DMS114 treated with DMSO at 0.1 percent for 48 hours (cell line): ENCODE measurements around the gene TDRD10.

Experiments used
- DNase-seq: peaks from one replicate; lab custom pipeline; 2025; ENCODE audit not compliant: unreplicated experiment; lab: John Stamatoyannopoulos, UW

Gene TDRD10

DNA sequence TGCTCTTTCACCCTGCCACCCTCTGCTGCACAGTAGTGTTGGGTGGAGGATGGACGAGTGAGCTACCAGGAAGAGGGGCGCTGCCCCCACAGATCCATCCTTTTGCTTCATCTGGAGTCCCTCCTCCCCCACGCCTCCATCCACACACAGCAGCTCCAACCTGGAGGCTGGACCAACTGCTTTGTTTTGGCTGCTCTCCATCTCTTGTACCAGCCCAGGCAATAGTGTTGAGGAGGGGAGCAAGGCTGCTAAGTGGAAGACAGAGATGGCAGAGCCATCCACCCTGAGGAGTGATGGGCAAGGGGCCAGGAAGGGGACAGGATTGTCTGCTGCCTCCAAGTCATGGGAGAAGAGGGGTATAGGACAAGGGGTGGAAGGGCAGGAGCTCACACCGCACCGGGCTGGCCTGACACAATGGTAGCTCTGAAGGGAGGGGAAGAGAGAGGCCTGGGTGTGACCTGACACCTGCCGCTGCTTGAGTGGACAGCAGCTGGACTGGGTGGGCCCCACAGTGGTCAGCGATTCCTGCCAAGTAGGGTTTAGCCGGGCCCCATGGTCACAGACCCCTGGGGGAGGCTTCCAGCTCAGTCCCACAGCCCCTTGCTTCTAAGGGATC, 74.0 kb downstream of the TDRD10 start:
- no peak for DNase-seq

GRCh38 chr1:154577346-154578057, 75.5 kb downstream of the TDRD10 start:
- DNase-seq = no peak

GRCh38 chr1:154578058-154578418, 76.0 kb downstream of the TDRD10 start:
- no peak for DNase-seq

DNA sequence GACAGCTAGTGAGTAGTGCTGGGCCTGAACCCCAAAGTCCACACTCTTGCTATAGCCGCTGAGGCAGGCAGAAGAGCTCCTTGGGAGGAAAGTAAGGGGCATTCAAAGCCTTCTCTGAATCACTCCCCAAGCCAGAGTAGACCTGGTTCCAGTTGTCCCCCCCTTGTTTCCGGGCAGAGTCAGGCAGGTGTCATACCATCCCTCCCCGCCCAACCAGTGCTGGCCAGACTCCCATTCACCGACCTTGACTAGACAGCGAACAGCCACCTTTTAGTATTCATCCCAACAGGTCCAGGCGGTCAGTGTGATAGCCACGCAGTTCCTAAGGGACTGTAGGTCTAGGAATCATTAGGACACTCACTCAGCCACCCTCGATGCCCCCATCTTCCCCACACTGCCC, 77.4 kb downstream of the TDRD10 start:
- no peak for DNase-seq

DNA sequence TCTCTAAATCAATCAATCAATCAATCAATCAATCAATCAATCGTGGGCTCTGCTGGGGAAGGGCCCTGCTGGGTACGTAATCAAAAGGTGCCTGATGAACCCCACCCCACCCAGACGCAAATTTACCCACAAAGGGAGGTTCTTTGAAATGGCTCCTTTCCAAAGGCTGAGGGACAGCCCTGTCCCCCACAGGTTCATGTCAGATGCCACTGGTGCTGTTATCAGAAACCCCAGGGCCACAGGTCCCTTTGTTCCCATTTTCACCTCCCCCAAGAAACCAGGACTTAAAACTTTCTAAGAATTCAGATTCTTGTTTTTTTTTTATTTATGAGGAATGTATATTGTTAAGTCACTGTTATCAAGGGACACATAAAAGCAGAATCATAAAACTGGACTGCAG, 79.7 kb downstream of the TDRD10 start:
- DNase-seq = no peak

DNA sequence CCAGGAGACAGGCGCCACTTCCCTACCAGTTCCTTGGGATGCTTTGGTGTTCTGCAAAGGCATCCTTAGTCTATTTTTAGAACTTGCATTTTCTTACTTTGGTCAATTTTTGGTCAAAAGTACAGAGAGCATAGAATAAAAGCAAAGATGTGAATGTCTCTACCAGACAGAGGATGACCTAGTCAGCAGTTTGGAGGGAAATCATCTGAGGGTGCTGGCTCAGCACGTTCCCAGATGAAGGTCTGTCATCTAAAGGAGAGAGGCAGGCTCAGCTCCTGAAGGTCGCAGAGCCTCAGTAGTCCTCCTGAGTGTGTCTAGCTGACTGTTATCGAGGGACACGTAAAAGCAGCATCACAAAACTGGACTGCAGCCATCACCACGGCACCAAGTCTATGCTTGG, 80.9 kb downstream of the TDRD10 start:
- DNase-seq = no peak

- no peak for DNase-seq
Observed at GRCh38 chr1:154583773-154584172, 81.8 kb downstream of the TDRD10 start.

- DNase-seq = no peak
Observed at GRCh38 chr1:154584267-154584994, 82.4 kb downstream of the TDRD10 start.

DNA sequence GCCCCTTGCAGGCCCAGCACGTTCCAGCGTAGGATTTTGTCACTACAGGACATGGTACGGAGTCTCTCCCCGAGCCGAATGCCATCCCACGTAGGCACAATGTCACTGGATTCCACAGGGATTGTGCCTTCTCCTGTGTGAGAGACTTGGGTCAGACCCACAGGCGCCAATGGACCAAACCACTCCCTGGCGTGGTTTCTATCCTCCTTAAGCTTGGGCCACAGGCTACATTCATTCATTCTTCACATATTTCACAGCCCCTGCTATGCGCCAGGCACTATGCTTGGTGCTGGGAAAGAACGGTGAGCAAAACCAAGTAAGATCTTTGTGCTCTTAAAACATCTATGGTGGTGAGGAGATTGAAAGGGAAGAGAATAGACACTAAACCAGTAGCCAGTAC, 84.2 kb downstream of the TDRD10 start:
- DNase-seq = no peak

DNA sequence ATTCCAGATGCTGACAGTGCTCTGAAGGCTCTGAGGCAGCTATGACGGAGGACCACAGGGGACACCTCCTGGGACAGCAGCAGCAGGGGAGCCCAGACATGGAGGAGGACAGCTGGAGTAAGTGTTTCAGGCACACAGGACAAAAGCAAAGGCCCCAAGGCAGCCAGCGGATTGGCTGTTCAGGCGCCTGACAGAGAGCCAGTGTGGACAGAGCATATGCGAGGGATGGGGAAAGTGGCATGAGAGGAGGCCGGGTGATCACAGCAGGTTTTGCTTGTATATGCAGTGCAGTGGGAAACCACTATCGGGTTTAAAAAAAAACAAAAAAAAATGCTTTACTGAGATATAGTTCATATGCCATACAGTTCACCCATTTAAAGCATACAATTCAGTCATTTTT, 84.6 kb downstream of the TDRD10 start:
- DNase-seq = no peak

DNA sequence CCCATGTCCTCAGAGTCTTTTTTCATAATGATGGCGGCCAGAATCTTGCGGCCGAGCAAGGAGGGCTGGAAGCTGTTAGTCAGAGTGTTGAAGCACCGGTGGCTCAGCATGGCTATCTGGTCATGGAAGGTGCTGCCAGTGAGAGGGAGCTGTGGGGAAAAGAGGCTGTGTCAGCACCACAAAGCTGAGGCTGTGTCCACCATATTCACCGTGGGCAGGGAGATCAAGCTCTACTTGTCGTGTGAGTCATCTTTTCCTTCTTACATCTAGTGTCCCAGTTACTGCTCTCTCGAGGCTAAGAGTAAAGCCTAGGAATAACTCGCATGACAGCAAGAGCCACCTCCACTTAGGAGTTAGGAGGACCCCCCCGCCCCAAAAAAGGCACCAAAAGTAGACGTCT, 87.8 kb downstream of the TDRD10 start:
- DNase-seq = no peak

DNA sequence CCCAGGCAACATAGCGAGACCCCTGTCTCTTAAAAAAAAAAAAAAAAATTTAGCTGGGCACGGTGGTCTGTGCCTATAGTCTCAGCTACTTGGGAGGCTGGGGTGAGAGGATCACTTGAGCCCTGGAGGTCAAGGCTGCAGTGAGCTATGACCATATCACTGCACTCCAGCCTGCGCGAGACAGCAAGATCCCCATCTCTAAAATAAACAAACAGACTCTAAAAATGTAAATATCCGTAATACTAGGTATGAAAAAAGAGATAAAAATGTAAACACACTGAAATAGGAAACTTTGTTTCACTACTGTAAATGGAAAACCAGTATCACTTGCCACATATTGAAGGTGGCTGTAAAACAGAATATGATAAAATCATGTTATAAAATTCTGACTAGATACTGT, 88.7 kb downstream of the TDRD10 start:
- no peak for DNase-seq

- no peak for DNase-seq
Observed at GRCh38 chr1:154591206-154591605, 89.2 kb downstream of the TDRD10 start.

- DNase-seq = no peak
Observed at GRCh38 chr1:154593390-154593789, 91.4 kb downstream of the TDRD10 start.

- DNase-seq = no peak
Observed at GRCh38 chr1:154594811-154595210, 92.8 kb downstream of the TDRD10 start.

DNA sequence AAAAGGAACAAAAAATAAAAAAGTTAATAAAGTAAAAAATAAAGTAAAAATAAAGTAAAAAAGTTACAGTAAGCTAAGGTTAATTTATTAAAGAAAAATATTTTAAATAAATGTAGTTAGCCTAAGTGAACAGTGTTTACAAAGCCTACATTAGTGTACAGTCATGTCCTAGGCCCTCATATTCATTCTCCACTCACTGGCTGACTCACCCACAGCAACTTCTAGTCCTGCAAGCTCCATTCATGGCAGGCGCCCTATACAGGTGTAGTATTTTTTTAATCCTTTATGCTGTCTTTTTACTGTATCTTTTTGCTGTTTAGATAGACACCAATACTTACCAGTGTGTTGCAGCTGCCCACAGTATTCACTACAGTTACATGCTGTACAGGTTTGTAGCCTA, 93.6 kb downstream of the TDRD10 start:
- no peak for DNase-seq
